IMR-90 (cell line): ENCODE results near the gene TBC1D4. TPM values are rescaled to one million over a fixed set of nuclear protein-coding genes. Genes with fewer than 3 reads are reported as not detected.

Experiments used
- ATAC-seq: fragments of 200-7000 bp; cut with Tn5 transposase; 2 replicates; pipeline ENCODE4 v1.9.1; 2020; ENCODE audit warnings: low read depth, mild to moderate bottlenecking, moderate library complexity
- BruUV-seq: library from RNA; stranded (reverse); fragments of 400-500 nt; replicated peaks from 2 replicates; lab custom pipeline; 2021; lab: Mats Ljungman, UMichigan
- CTCF ChIA-PET: fragments of 300-600 bp; formaldehyde crosslinking; extraction: SDS; loops from one replicate; lab custom pipeline; 2021; ENCODE audit warnings: antibody characterized with exemption; lab: Yijun Ruan, JAX
- POLR2A ChIA-PET: fragments of 300-600 bp; sonication (Branson Sonifier 250); formaldehyde crosslinking; loops from one replicate; lab custom pipeline; 2022; ENCODE audit warnings: antibody characterized with exemption; ENCODE audit not compliant: unreplicated experiment; lab: Charles Lee
- DNase-seq: peaks from one replicate; pipeline ENCODE4 v3.0.0; 2013
- H2AFZ ChIP-seq: replicated peaks from 2 replicates; pipeline ENCODE3; 2013; ENCODE audit warnings: low read length, mild to moderate bottlenecking; ENCODE audit not compliant: poor library complexity
- H2AK5ac ChIP-seq: 2 replicates; pipeline ENCODE4 v1.6.1; 2013; ENCODE audit warnings: low read depth, low read length, inconsistent platforms
- H2AK9ac ChIP-seq: replicated peaks from 2 replicates; pipeline ENCODE3; 2013; ENCODE audit warnings: mild to moderate bottlenecking, low read depth, low read length, moderate library complexity; ENCODE audit not compliant: poor library complexity
- H2BK120ac ChIP-seq: 2 replicates; pipeline ENCODE4 v1.6.1; 2013; ENCODE audit warnings: low read depth, low read length, inconsistent platforms
- H2BK15ac ChIP-seq: 3 replicates; pipeline ENCODE4 v1.6.1; 2013; ENCODE audit warnings: low read depth, low read length, inconsistent platforms
- H2BK20ac ChIP-seq: 2 replicates; pipeline ENCODE4 v1.6.1; 2013; ENCODE audit warnings: low read depth, mild to moderate bottlenecking, inconsistent platforms, low read length, moderate library complexity
- H2BK5ac ChIP-seq: 2 replicates; pipeline ENCODE4 v1.6.1; 2013; ENCODE audit warnings: mild to moderate bottlenecking, low read depth, low read length, inconsistent platforms; ENCODE audit not compliant: poor library complexity, severe bottlenecking
- H3K14ac ChIP-seq: replicated peaks from 2 replicates; pipeline ENCODE4 v1.6.1; 2013; ENCODE audit warnings: low read depth, low read length, inconsistent platforms
- H3K18ac ChIP-seq: 2 replicates; pipeline ENCODE4 v1.6.1; 2013; ENCODE audit warnings: low read depth, low read length, control low read depth
- H3K23ac ChIP-seq: 2 replicates; pipeline ENCODE4 v1.6.1; 2013; ENCODE audit warnings: low read depth, low read length, inconsistent platforms
- H3K27ac ChIP-seq: 2 replicates; pipeline ENCODE4 v1.5.1; 2013; ENCODE audit warnings: mild to moderate bottlenecking, control low read depth, low read length; ENCODE audit not compliant: insufficient read depth
- H3K27me3 ChIP-seq: 2 replicates; pipeline ENCODE4 v1.6.1; 2013; ENCODE audit warnings: low read length; ENCODE audit not compliant: control insufficient read depth, insufficient read depth
- H3K36me3 ChIP-seq: 2 replicates; pipeline ENCODE4 v1.6.1; 2013; ENCODE audit warnings: low read length, mixed read lengths; ENCODE audit not compliant: control insufficient read depth, insufficient read depth
- H3K4ac ChIP-seq: 2 replicates; pipeline ENCODE4 v1.6.1; 2013; ENCODE audit warnings: low read depth, low read length, inconsistent platforms
- H3K4me1 ChIP-seq: 2 replicates; pipeline ENCODE4 v1.6.1; 2013; ENCODE audit warnings: low read length, mixed read lengths; ENCODE audit not compliant: control insufficient read depth, insufficient read depth
- H3K4me2 ChIP-seq: 2 replicates; pipeline ENCODE4 v1.6.1; 2013; ENCODE audit warnings: low read depth, mild to moderate bottlenecking, control low read depth, low read length, moderate library complexity
- H3K4me3 ChIP-seq: 2 replicates; pipeline ENCODE4 v1.5.1; 2013; ENCODE audit warnings: low read depth, mild to moderate bottlenecking, control low read depth, low read length, moderate library complexity; ENCODE audit not compliant: insufficient read depth
- H3K56ac ChIP-seq: 2 replicates; pipeline ENCODE4 v1.6.1; 2013; ENCODE audit warnings: low read length, inconsistent platforms; ENCODE audit not compliant: insufficient read depth; ENCODE audit errors: extremely low read depth
- H3K79me1 ChIP-seq, 2 experiments: 2 replicates each; pipeline ENCODE4 v1.6.1; 2013; ENCODE audit warnings: low read length in 2 of 2, inconsistent platforms in 1 of 2, low read depth in 1 of 2
- H3K9ac ChIP-seq: 2 replicates; pipeline ENCODE4 v1.6.1; 2013; ENCODE audit warnings: low read depth, low read length, control low read depth
- H3K9me1 ChIP-seq: 2 replicates; pipeline ENCODE4 v1.6.1; 2013; ENCODE audit warnings: low read length, inconsistent platforms; ENCODE audit not compliant: insufficient read depth
- H3K9me3 ChIP-seq: 2 replicates; pipeline ENCODE4 v1.6.1; 2013; ENCODE audit warnings: low read length; ENCODE audit not compliant: control insufficient read depth, insufficient read depth
- H4K20me1 ChIP-seq: 2 replicates; pipeline ENCODE4 v1.6.1; 2013; ENCODE audit warnings: low read length, inconsistent platforms; ENCODE audit not compliant: insufficient read depth
- H4K5ac ChIP-seq: 2 replicates; pipeline ENCODE4 v1.6.1; 2013; ENCODE audit warnings: mild to moderate bottlenecking, low read depth, low read length, control low read depth
- H4K8ac ChIP-seq, 2 experiments: 2 replicates each; pipeline ENCODE4 v1.6.1; 2013; ENCODE audit warnings: low read depth in 2 of 2, low read length in 2 of 2, control low read depth in 1 of 2, inconsistent platforms in 1 of 2
- H4K91ac ChIP-seq: 2 replicates; pipeline ENCODE4 v1.6.1; 2013; ENCODE audit warnings: low read depth, low read length, inconsistent platforms; ENCODE audit not compliant: insufficient read depth
- CEBPB ChIP-seq: IDR thresholded peaks from 2 replicates; pipeline ENCODE4 v1.6.1; 2012; ENCODE audit warnings: low read depth, low read length, improper control_type of control experiment
- CHD1 ChIP-seq: IDR thresholded peaks from 2 replicates; pipeline ENCODE4 v1.6.1; 2012; ENCODE audit warnings: low read depth, low read length, improper control_type of control experiment
- RAD21 ChIP-seq: IDR thresholded peaks from 2 replicates; pipeline ENCODE4 v1.6.1; 2012; ENCODE audit warnings: low read length, improper control_type of control experiment
- SMC3 ChIP-seq: fragments of 150-350 bp; IDR thresholded peaks from 2 replicates; pipeline ENCODE4 v1.6.1; 2016; ENCODE audit warnings: low read depth, mild to moderate bottlenecking, antibody characterized with exemption, low read length, moderate library complexity
- dilution Hi-C: fragments of 300-500 bp; cut with HindIII; formaldehyde crosslinking; loops from one replicate; pipeline ENCODE4 v1.14.3; 2018; ENCODE audit warnings: low sequenced_read_pairs; ENCODE audit not compliant: unreplicated experiment
- in situ Hi-C: fragments of 300-500 bp; cut with MboI; formaldehyde crosslinking; loops from 3 replicates; pipeline ENCODE4 v1.14.3; 2019; ENCODE audit warnings: low sequenced_read_pairs, inconsistent platforms, mixed read lengths
- intact Hi-C: fragments of 100-400 bp; cut with micrococcal nuclease; formaldehyde crosslinking; loops from 2 replicates; pipeline ENCODE4 v1.10.0; 2022
- polyA plus RNA-seq, 3 experiments: library from polyadenylated mRNA; depleted of rRNA; stranded (reverse); fragments of >200 nt; gene quantifications; 2 replicates each; pipeline ENCODE4 v1.2.3, GENCODE V29; 2012; ENCODE audit warnings: low replicate concordance in 1 of 3
- total RNA-seq: library from RNA; depleted of rRNA; stranded (reverse); fragments of >200 nt; gene quantifications from 2 replicates; pipeline ENCODE4 v1.2.3, GENCODE V29; 2012
- TF ChIP-seq, protein P1 (sequence below): fragments of 150-350 bp; IDR thresholded peaks from 2 replicates; pipeline ENCODE4 v1.6.1; 2017; ENCODE audit warnings: mild to moderate bottlenecking, antibody characterized with exemption, low read length, low read depth

Gene TBC1D4
- total and polyA plus RNA-seq, 2 of the 4 experiments (the other 2 are of a cell fraction) = 7.5 to 22.8 TPM

DNA sequence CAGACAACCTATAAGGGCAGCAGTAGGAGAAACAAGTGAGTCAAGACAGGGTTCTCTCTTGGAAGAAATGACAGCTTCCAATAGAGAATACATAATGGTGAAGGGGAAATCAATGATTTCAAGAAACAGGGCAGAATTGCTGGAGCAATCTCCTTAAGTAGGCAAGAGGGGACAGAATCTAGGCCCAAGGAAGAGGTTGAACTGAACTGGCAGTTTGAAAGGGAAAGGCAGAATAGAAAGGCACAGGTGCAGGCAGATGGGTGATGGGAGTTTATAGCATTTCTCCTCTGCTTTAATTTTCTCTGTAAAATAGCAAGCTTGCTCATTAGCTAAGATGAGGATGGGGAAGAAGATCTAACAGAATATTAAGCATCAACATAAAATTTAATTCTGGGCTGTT lies 110.8 kb downstream of the TBC1D4 start:
- Histone ChIP-seq H3K79me1 (peaks cover 0 to 11% of the 10 kb centered on the region in 2 experiments; a peak in 2 of 4 replicates), H2BK20ac (no peak overlapping the region), H2AK5ac (no peak overlapping the region), H3K18ac (no peak overlapping the region), H3K36me3 (no peaks in the 10 kb centered on the region), H2BK5ac (no peak overlapping the region), H3K23ac (no peak overlapping the region), H3K27me3 (no peaks in the 10 kb centered on the region), H2AFZ (no peak overlapping the region), H3K4me3 (no peak overlapping the region), H3K14ac (no peak overlapping the region), H4K20me1 (no peaks in the 10 kb centered on the region), H3K27ac (no peak overlapping the region), H3K4me1 (peaks cover 2% of the 10 kb centered on the region; the same call in 1 of the 2 replicates), H4K8ac (no peak overlapping the region), H3K9me3 (no peaks in the 10 kb centered on the region), H3K56ac (no peak overlapping the region), H3K9me1 (peaks cover 4% of the 10 kb centered on the region), H2BK120ac (no peak overlapping the region), H2BK15ac (no peak overlapping the region), H3K4ac (no peak overlapping the region), H4K5ac (no peak overlapping the region), H3K4me2 (no peak overlapping the region), H3K9ac (no peak overlapping the region), H4K91ac (no peak overlapping the region), H2AK9ac (no peak overlapping the region)
- ChIA-PET POLR2A (interaction anchor here (0.6 kb wide), 1 partner anchor 111 kb away, joined by 3 read pairs; the partner anchor contains the start of gene TBC1D4), CTCF (interaction anchor here (0.6 to 1.9 kb wide), 3 partner anchors 18 to 610 kb away, joined by 3 to 7 read pairs (median 3); partner anchors contain the start of gene TBC1D4)
- no TSS peak for BruUV-seq
- ATAC-seq (no peak), DNase-seq (no peak)
- in situ Hi-C loops (loop anchor here (10.0 kb wide), 1 partner anchor 174 kb away; the partner anchor contains the start of gene UCHL3), intact Hi-C loops (loop anchor here (10.0 kb wide), 1 partner anchor 74 kb away; no protein-coding TSS in a partner anchor), dilution Hi-C loops (no loop called here)
- TF ChIP-seq CHD1 (no peak), SMC3 (no peak), RAD21 (no peak), CEBPB (no peak)
- TF ChIP-seq, protein P1, sequence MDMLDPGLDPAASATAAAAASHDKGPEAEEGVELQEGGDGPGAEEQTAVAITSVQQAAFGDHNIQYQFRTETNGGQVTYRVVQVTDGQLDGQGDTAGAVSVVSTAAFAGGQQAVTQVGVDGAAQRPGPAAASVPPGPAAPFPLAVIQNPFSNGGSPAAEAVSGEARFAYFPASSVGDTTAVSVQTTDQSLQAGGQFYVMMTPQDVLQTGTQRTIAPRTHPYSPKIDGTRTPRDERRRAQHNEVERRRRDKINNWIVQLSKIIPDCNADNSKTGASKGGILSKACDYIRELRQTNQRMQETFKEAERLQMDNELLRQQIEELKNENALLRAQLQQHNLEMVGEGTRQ = no peak
